Neural cell (in vitro differentiated cells): ENCODE data around the gene INSIG2.

Experiments
- EP300 ChIP-seq: fragments of 450-650 bp; conservative IDR thresholded peaks from 2 replicates; pipeline ENCODE4 v1.6.1; 2014; ENCODE audit warnings: antibody characterized with exemption, mild to moderate bottlenecking, moderate library complexity; ENCODE audit not compliant: poor library complexity, severe bottlenecking
- EZH2 ChIP-seq: fragments of 200-600, 300-800 bp; shearing (Covaris generic), sonication (generic); IDR thresholded peaks from 2 replicates; pipeline ENCODE4 v1.6.1; 2014; ENCODE audit warnings: antibody characterized with exemption, low read length, borderline replicate concordance, mild to moderate bottlenecking; ENCODE audit not compliant: insufficient read depth, poor library complexity, severe bottlenecking
- MXI1 ChIP-seq: fragments of 450-650 bp; conservative IDR thresholded peaks from 2 replicates; pipeline ENCODE4 v1.6.1; 2014; ENCODE audit warnings: antibody characterized with exemption, mild to moderate bottlenecking; ENCODE audit not compliant: poor library complexity, severe bottlenecking
- POLR2AphosphoS5 ChIP-seq: IDR thresholded peaks from 2 replicates; pipeline ENCODE4 v1.6.1; 2012
- RAD21 ChIP-seq: fragments of 450-650 bp; conservative IDR thresholded peaks from 2 replicates; pipeline ENCODE4 v1.6.1; 2014; ENCODE audit warnings: antibody characterized with exemption, mild to moderate bottlenecking, moderate library complexity
- TF ChIP-seq, protein P1 (sequence below): fragments of 450-650 bp; IDR thresholded peaks from 2 replicates; pipeline ENCODE4 v1.5.1; 2014; ENCODE audit warnings: antibody characterized with exemption, mild to moderate bottlenecking, moderate library complexity; ENCODE audit not compliant: poor library complexity, severe bottlenecking
- TF ChIP-seq, protein P2 (sequence below): IDR thresholded peaks from 2 replicates; pipeline ENCODE4 v1.6.1; 2012; ENCODE audit warnings: borderline replicate concordance

DNA sequence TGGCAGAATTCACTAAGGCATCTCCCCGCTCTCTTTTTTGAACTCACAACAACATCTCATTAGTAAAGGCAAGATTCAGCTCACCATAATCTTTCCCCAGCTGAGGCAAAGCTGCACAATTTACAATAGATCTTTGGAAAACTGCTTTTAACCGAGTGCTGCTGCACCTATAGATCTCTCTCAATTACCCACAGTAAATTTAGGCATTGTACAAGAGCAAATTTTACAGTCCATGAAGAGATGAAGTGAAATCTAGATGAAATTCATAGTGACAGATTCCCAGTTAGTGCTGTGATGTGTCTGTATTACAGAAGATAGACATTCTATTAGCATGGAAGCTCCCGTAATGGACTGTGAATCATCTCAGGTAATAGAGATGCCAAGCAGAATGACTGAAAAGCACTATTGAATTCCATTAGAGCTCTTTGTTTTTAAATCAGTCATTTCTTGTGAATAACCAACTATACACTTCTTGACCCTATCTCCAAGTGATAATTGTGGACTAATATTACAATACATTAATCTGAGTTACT lies 36.4 kb upstream of the INSIG2 start:
- TF ChIP-seq EP300 (peak; percentile 87), RAD21 (no peak), MXI1 (no peak), POLR2AphosphoS5 (peak; percentile 58), EZH2 (no peak)
- TF ChIP-seq, protein P1, sequence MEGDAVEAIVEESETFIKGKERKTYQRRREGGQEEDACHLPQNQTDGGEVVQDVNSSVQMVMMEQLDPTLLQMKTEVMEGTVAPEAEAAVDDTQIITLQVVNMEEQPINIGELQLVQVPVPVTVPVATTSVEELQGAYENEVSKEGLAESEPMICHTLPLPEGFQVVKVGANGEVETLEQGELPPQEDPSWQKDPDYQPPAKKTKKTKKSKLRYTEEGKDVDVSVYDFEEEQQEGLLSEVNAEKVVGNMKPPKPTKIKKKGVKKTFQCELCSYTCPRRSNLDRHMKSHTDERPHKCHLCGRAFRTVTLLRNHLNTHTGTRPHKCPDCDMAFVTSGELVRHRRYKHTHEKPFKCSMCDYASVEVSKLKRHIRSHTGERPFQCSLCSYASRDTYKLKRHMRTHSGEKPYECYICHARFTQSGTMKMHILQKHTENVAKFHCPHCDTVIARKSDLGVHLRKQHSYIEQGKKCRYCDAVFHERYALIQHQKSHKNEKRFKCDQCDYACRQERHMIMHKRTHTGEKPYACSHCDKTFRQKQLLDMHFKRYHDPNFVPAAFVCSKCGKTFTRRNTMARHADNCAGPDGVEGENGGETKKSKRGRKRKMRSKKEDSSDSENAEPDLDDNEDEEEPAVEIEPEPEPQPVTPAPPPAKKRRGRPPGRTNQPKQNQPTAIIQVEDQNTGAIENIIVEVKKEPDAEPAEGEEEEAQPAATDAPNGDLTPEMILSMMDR: no peak
- TF ChIP-seq, protein P2, sequence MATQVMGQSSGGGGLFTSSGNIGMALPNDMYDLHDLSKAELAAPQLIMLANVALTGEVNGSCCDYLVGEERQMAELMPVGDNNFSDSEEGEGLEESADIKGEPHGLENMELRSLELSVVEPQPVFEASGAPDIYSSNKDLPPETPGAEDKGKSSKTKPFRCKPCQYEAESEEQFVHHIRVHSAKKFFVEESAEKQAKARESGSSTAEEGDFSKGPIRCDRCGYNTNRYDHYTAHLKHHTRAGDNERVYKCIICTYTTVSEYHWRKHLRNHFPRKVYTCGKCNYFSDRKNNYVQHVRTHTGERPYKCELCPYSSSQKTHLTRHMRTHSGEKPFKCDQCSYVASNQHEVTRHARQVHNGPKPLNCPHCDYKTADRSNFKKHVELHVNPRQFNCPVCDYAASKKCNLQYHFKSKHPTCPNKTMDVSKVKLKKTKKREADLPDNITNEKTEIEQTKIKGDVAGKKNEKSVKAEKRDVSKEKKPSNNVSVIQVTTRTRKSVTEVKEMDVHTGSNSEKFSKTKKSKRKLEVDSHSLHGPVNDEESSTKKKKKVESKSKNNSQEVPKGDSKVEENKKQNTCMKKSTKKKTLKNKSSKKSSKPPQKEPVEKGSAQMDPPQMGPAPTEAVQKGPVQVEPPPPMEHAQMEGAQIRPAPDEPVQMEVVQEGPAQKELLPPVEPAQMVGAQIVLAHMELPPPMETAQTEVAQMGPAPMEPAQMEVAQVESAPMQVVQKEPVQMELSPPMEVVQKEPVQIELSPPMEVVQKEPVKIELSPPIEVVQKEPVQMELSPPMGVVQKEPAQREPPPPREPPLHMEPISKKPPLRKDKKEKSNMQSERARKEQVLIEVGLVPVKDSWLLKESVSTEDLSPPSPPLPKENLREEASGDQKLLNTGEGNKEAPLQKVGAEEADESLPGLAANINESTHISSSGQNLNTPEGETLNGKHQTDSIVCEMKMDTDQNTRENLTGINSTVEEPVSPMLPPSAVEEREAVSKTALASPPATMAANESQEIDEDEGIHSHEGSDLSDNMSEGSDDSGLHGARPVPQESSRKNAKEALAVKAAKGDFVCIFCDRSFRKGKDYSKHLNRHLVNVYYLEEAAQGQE: no peak
